HL-60 (cell line): ENCODE measurements around the gene ACAD11.
"Not testable (repeated sequence)": the region's sequence is repeated elsewhere in the genome, so short reads cannot be mapped to it uniquely, and the experiment has no call there.

Source experiments
- DNase-seq, 2 experiments: peaks; one replicate each; pipeline ENCODE4 v3.0.0-alpha.2; 2010 to 2020; ENCODE audit warnings: low read depth in 1 of 2, low spot score in 1 of 2
- H3K27ac ChIP-seq: fragments of 250-450 bp; sonication (Bioruptor Pico); replicated peaks from 2 replicates; pipeline ENCODE4 v1.5.1; 2020; ENCODE audit warnings: mild to moderate bottlenecking, moderate library complexity
- H3K27me3 ChIP-seq: fragments of 250-450 bp; sonication (Bioruptor Pico); 2 replicates; pipeline ENCODE4 v1.5.1; 2021; ENCODE audit warnings: mild to moderate bottlenecking, moderate library complexity; ENCODE audit not compliant: insufficient read depth, poor library complexity, severe bottlenecking
- H3K4me3 ChIP-seq: replicated peaks from 2 replicates; pipeline ENCODE4 v1.5.1; 2011; ENCODE audit warnings: mild to moderate bottlenecking, control low read depth, low read length; ENCODE audit not compliant: insufficient read depth
- GABPA ChIP-seq: IDR thresholded peaks from 2 replicates; pipeline ENCODE4 v1.6.1; 2012; ENCODE audit warnings: low read depth
- POLR2AphosphoS5 ChIP-seq: IDR thresholded peaks from 2 replicates; pipeline ENCODE4 v1.6.1; 2012; ENCODE audit warnings: low read depth
- SPI1 ChIP-seq: IDR thresholded peaks from 2 replicates; pipeline ENCODE4 v1.6.1; 2012; ENCODE audit warnings: low read depth, mild to moderate bottlenecking, borderline replicate concordance
- TF ChIP-seq, protein P1 (sequence below): IDR thresholded peaks from 2 replicates; pipeline ENCODE4 v1.6.1; 2012; ENCODE audit warnings: low read depth; ENCODE audit not compliant: insufficient replicate concordance
- TF ChIP-seq, protein P2 (sequence below): IDR thresholded peaks from one replicate; pipeline ENCODE4 v1.5.1; 2011; ENCODE audit warnings: low read length, control low read depth, inconsistent platforms; ENCODE audit not compliant: insufficient read depth

Gene ACAD11

DNA sequence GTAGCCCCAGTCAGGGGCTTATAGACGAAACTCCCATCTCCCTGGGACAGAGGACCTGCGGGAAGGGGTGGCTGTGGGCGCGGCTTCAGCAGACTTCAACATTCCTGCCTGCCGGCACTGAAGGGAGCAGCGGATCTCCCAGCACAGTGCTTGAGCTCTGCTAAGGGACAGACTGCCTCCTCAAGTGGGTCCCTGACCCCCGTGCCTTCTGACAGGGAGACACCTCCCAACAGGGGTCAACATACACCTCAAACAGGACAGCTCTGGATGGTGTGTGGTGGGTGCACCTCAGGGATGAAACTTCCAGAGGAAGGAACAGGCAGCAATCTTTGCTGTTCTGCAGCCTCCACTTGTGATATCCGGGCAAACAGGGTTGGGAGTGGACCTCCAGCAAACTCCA is 53.0 kb downstream of the ACAD11 start:
- H3K27ac ChIP-seq, H3K27me3 ChIP-seq, DNase-seq, H3K4me3 ChIP-seq: not testable (repeated sequence)

- no peak for DNase-seq
- TF ChIP-seq SPI1: no peak
- no peak for TF ChIP-seq GABPA
- TF ChIP-seq, protein P1, sequence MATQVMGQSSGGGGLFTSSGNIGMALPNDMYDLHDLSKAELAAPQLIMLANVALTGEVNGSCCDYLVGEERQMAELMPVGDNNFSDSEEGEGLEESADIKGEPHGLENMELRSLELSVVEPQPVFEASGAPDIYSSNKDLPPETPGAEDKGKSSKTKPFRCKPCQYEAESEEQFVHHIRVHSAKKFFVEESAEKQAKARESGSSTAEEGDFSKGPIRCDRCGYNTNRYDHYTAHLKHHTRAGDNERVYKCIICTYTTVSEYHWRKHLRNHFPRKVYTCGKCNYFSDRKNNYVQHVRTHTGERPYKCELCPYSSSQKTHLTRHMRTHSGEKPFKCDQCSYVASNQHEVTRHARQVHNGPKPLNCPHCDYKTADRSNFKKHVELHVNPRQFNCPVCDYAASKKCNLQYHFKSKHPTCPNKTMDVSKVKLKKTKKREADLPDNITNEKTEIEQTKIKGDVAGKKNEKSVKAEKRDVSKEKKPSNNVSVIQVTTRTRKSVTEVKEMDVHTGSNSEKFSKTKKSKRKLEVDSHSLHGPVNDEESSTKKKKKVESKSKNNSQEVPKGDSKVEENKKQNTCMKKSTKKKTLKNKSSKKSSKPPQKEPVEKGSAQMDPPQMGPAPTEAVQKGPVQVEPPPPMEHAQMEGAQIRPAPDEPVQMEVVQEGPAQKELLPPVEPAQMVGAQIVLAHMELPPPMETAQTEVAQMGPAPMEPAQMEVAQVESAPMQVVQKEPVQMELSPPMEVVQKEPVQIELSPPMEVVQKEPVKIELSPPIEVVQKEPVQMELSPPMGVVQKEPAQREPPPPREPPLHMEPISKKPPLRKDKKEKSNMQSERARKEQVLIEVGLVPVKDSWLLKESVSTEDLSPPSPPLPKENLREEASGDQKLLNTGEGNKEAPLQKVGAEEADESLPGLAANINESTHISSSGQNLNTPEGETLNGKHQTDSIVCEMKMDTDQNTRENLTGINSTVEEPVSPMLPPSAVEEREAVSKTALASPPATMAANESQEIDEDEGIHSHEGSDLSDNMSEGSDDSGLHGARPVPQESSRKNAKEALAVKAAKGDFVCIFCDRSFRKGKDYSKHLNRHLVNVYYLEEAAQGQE: no peak
- no peak for TF ChIP-seq POLR2AphosphoS5
- TF ChIP-seq, protein P2, sequence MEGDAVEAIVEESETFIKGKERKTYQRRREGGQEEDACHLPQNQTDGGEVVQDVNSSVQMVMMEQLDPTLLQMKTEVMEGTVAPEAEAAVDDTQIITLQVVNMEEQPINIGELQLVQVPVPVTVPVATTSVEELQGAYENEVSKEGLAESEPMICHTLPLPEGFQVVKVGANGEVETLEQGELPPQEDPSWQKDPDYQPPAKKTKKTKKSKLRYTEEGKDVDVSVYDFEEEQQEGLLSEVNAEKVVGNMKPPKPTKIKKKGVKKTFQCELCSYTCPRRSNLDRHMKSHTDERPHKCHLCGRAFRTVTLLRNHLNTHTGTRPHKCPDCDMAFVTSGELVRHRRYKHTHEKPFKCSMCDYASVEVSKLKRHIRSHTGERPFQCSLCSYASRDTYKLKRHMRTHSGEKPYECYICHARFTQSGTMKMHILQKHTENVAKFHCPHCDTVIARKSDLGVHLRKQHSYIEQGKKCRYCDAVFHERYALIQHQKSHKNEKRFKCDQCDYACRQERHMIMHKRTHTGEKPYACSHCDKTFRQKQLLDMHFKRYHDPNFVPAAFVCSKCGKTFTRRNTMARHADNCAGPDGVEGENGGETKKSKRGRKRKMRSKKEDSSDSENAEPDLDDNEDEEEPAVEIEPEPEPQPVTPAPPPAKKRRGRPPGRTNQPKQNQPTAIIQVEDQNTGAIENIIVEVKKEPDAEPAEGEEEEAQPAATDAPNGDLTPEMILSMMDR: no peak
- Histone ChIP-seq H3K27me3 (no peaks in the 10 kb centered on the region), H3K4me3 (no peak overlapping the region), H3K27ac (no peak overlapping the region)
These were observed 53.5 kb downstream of the ACAD11 start for GRCh38 chr3:132606085-132606484.

- Histone ChIP-seq H3K27ac (no peak overlapping the region), H3K27me3 (no peaks in the 10 kb centered on the region), H3K4me3 (no peak overlapping the region)
- DNase-seq: no peak
- TF ChIP-seq, protein P2: no peak
- TF ChIP-seq SPI1: no peak
- TF ChIP-seq, protein P1: no peak
These were observed 54.2 kb downstream of the ACAD11 start for GRCh38 chr3:132605374-132605792.

DNA sequence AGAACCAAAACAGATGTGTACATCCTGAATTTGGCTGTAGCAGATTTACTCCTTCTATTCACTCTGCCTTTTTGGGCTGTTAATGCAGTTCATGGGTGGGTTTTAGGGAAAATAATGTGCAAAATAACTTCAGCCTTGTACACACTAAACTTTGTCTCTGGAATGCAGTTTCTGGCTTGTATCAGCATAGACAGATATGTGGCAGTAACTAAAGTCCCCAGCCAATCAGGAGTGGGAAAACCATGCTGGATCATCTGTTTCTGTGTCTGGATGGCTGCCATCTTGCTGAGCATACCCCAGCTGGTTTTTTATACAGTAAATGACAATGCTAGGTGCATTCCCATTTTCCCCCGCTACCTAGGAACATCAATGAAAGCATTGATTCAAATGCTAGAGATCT is 59.0 kb downstream of the ACAD11 start:
- DNase-seq, H3K4me3 ChIP-seq, H3K27ac ChIP-seq, H3K27me3 ChIP-seq: not testable (repeated sequence)

DNA sequence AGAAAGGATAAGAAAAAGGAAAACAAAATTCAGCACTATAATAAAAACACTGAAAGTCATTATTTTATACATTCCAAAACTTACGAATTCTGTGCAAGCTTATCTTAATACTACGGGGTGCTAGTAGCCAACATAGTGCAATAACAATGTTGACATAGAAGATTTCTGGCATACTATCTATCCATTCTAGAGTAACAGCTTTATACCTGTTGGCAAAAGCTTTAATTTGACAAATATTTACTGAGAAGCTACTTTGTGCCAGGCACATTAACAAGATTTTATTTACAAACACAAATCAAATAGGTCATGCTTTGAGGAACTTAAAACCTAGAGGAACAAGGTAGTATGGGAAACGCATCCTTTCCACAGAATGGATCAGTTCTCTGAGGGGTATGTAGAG is 61.4 kb downstream of the ACAD11 start:
- H3K27me3 ChIP-seq: no peaks in the 10 kb centered on the region
- TF ChIP-seq, protein P1: no peak
- TF ChIP-seq GABPA (no peak), POLR2AphosphoS5 (no peak), SPI1 (no peak)
- TF ChIP-seq, protein P2: no peak
- H3K27ac ChIP-seq: no peak overlapping the region
- no peak for DNase-seq
- no peak overlapping the region for H3K4me3 ChIP-seq
